KBM-7 (cell line): Measurements from ENCODE around the gene OR4D6.

ENCODE experiments used
- DNase-seq: peaks from one replicate; pipeline ENCODE4 v3.0.0-alpha.2; 2015
- in situ Hi-C: fragments of 300-500 bp; cut with MboI; formaldehyde crosslinking; loops from 2 replicates; pipeline ENCODE4 v1.14.3; 2020; ENCODE audit warnings: low sequenced_read_pairs, low pct_unique_long_range_greater_than_20kb, mixed read lengths

OR4D6 gene

GRCh38 chr11:59501931-59502330, 45.2 kb downstream of the OR4D6 start:
- in situ Hi-C loops, result no loop called here
- no peak for DNase-seq

GRCh38 chr11:59503276-59503675, 46.5 kb downstream of the OR4D6 start, which contains the start of gene OR4D11:
TSS of gene OR4D11 (plus strand) at chr11:59503576. CDS start at chr11:59503576, 0 bp downstream.
- in situ Hi-C loops, result no loop called here
- DNase-seq, result no peak
